Measurements from ENCODE around the gene EIF4G2. TPM values are rescaled to one million over a fixed set of nuclear protein-coding genes. Genes with fewer than 3 reads are reported as not detected.
A peak's percentile ranks its signal among the peaks of the same experiment; 100 is the strongest.

The EIF4G2 gene
- 100 to 1,000 TPM; 757 to 842 TPM for total RNA-seq

- Mint-ChIP-seq H3K27ac (peak within 1 kb of the TSS; percentile 98), H3K9me3 (no peaks in the 10 kb centered on the region), H3K27me3 (no peaks in the 10 kb centered on the region), H3K36me3 (ENCODE audit: low read depth) (peaks cover 48% of the 10 kb centered on the region), H3K4me1 (ENCODE audit: low read depth) (peaks cover 33% of the 10 kb centered on the region), H3K4me3 (peak within 1 kb of the TSS; percentile 94)
- ATAC-seq (peak; percentile 95), DNase-seq (peak; percentile 97)
- TF ChIP-seq CTCF (IDR thresholded peaks at IDR 0.05) = no peak
- CTCF ChIA-PET = interaction anchor here (0.6 to 3.3 kb wide), 13 partner anchors 12 to 122 kb away, joined by 3 to 25 read pairs (median 4); partner anchors contain the start of gene ZBED5
- intact Hi-C loops (cut with micrococcal nuclease) = loop anchor here (2.0 kb wide), 1 partner anchor 50 kb away; the partner anchor contains the start of gene ZBED5
- POLR2A ChIA-PET = interaction anchor here (0.6 to 5.7 kb wide), 34 partner anchors 9 to 1208 kb away, joined by 3 to 134 read pairs (median 5); partner anchors contain the start of genes CTR9 and ZBED5
Measured at GRCh38 chr11:10808553-10809372, at the start of gene EIF4G2. Gene EIF4G2 (minus strand): TSS chr11:10808926.

- TF ChIP-seq CTCF (IDR thresholded peaks at IDR 0.05) = no peak
- no peaks in the 10 kb centered on the region for H3K27me3 Mint-ChIP-seq
- H3K36me3 Mint-ChIP-seq (ENCODE audit: low read depth) = peaks cover 42% of the 10 kb centered on the region
- peak within 1 kb of the TSS; percentile 98 for H3K27ac Mint-ChIP-seq
- intact Hi-C loops (cut with micrococcal nuclease) = loop anchor here (2.0 kb wide), 1 partner anchor 49 kb away; the partner anchor contains the start of gene EIF4G2
- H3K9me3 Mint-ChIP-seq = no peaks in the 10 kb centered on the region
- H3K4me1 Mint-ChIP-seq (ENCODE audit: low read depth) = peaks cover 38% of the 10 kb centered on the region
- ATAC-seq (peak; percentile 94), DNase-seq (peak; percentile 97)
- ChIA-PET POLR2A (interaction anchor here (0.6 to 7.8 kb wide), 19 partner anchors 10 to 1324 kb away, joined by 3 to 134 read pairs (median 7); partner anchors contain the start of genes CTR9 and EIF4G2), CTCF (interaction anchor here (1.7 to 4.7 kb wide), 5 partner anchors 21 to 65 kb away, joined by 7 to 24 read pairs (median 10); partner anchors contain the start of gene EIF4G2)
- peak within 1 kb of the TSS; percentile 97 for H3K4me3 Mint-ChIP-seq
Measured at GRCh38 chr11:10857709-10858438, 49.1 kb upstream of the EIF4G2 start, which contains the start of gene ZBED5. Gene ZBED5 (minus strand): TSS chr11:10858053. CDS start chr11:10854945, 3,108 bp downstream.

GRCh38 chr11:10857459-10857708, 48.7 kb upstream of the EIF4G2 start:
- H3K9me3 Mint-ChIP-seq = no peaks in the 10 kb centered on the region

More at GRCh38 chr11:10857459-10857708, 48.7 kb upstream of the EIF4G2 start:
- H3K4me1 Mint-ChIP-seq (ENCODE audit: low read depth) = peaks cover 35% of the 10 kb centered on the region
- H3K27me3 Mint-ChIP-seq = no peaks in the 10 kb centered on the region
- intact Hi-C loops (cut with micrococcal nuclease) = no loop called here
- ChIA-PET CTCF (interaction anchor here (2.3 to 4.7 kb wide), 4 partner anchors 22 to 65 kb away, joined by 7 to 24 read pairs (median 12); partner anchors contain the start of gene EIF4G2), POLR2A (interaction anchor here (0.6 to 7.8 kb wide), 16 partner anchors 9 to 767 kb away, joined by 3 to 134 read pairs (median 8); partner anchors contain the start of gene EIF4G2)
- peak; percentile 5 for ATAC-seq
- H3K4me3 Mint-ChIP-seq = peak overlapping the region; percentile 97
- peak overlapping the region; percentile 98 for H3K27ac Mint-ChIP-seq
- TF ChIP-seq CTCF (IDR thresholded peaks at IDR 0.05) = no peak
- DNase-seq = no peak
- H3K36me3 Mint-ChIP-seq (ENCODE audit: low read depth) = peaks cover 44% of the 10 kb centered on the region

Measured in activated CD8-positive, alpha-beta T cell treated with anti-CD3 and anti-CD28 coated beads for 36 hours (primary cell).